MG63 (cell line): Measurements from ENCODE around the gene MYL11. TPM values are rescaled to one million over a fixed set of nuclear protein-coding genes. Genes with fewer than 3 reads are reported as not detected.

Source experiments
- DNase-seq: peaks from one replicate; pipeline ENCODE4 v3.0.0-alpha.2; 2020
- H3K27me3 ChIP-seq: fragments of 250-450 bp; sonication (Bioruptor Pico); 2 replicates; pipeline ENCODE4 v1.5.1; 2020; ENCODE audit warnings: mild to moderate bottlenecking, moderate library complexity
- H3K36me3 ChIP-seq: fragments of 250-450 bp; sonication (Bioruptor Pico); 2 replicates; pipeline ENCODE4 v1.5.1; 2020; ENCODE audit warnings: mild to moderate bottlenecking, moderate library complexity
- H3K4me3 ChIP-seq: fragments of 250-450 bp; sonication (Bioruptor Pico); 2 replicates; pipeline ENCODE4 v1.5.1; 2020; ENCODE audit warnings: mild to moderate bottlenecking, moderate library complexity
- H3K9me3 ChIP-seq: fragments of 250-450 bp; sonication (Bioruptor Pico); 2 replicates; pipeline ENCODE4 v1.5.1; 2020; ENCODE audit warnings: mild to moderate bottlenecking, moderate library complexity
- total RNA-seq: library from RNA; depleted of rRNA; stranded (reverse); fragments of >200 nt; shearing (Covaris generic); gene quantifications from 2 replicates; pipeline ENCODE4 v1.2.3, GENCODE V29; 2014; ENCODE audit warnings: low replicate concordance

The MYL11 gene
- total RNA-seq, 1 experiment from 2014 or later: not detected

DNA sequence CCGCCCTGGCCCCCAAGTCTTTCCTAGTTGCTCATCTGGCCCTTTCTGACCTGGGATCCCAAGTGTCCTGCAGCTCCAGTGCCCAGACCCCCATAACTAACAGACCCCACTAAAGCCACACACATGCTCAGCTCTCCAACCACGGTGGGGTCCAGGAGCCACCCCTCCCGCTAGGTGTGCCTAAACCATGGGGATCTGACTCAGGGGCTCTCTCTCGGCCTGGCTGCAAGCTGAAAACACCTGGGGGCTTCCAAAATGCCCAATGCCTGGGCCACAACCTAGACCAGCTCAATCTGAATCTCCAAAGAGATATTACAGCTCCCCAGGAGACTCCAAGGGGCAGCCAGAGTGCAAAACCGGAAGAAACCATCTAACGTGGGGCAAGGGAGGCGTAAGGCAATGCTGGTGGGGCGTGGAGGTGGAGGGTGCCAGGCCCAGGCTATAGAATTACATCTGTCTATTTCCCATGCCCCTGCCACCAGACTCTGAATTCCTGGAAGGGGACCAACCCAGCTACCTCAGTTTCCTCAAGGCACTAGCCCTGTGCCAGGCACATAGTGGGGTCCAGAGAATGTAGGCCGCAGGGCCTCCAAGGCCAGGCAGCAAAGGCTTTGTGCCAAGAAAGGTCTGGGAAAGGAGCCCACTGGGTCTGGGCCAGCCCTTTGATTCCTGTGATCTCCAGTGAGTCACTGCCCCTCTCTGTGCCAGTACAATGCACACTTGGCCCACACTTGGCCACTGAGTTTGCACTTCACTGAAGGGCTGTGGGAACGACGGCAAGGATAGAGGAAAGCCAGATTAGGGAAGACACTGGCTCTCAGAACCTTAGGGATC lies 22.8 kb upstream of the MYL11 start:
- DNase-seq: peak; percentile 97

DNA sequence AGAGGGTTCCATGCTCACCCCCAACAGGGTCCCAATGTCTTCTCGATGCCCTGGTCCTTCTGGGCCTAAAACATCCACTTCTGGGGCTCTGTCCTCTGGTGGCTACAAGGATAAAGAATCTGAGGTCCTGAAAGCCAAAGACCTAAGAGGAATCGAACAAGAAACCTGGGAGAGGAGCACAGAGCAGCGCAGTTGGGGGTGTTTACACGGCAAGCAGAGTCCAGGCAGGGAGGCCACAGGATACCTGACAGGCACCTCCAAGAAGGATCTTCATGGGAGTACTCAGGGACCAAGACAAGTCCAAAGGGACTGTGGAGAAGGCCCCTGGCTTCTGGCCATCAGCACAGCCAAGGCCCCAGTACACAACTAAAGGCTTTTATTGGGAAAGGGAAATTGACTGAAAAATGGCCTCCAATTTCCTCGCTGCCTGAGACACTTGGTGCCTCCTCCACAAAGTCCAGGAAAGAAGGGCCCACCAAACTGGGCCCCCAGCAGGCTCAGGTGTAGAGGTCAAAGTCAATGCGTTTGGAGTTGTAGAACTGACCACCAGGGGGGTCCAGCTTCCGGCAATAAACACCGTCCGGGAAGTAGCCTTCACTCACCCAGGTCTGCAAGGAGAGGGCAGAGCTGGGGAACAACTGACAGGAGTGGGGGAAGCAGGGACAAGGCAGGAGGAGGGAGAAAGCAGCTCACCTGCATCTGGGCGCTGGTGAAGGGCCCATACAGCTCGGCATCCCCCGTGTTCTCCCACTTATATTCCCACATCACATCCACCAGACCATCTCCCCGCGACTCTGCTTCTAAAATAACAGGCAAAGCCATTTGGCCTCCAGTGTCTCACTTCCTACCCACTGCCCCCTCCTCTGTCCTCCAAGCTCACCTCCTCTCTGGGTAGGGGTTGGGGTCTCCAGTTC lies 21.9 kb upstream of the MYL11 start:
- no peaks in the 10 kb centered on the region for H3K27me3 ChIP-seq
- no peak overlapping the region for H3K4me3 ChIP-seq
- DNase-seq: no peak
- peaks cover 53% of the 10 kb centered on the region for H3K36me3 ChIP-seq
- H3K9me3 ChIP-seq: no peaks in the 10 kb centered on the region

More for the DNA sequence above, 22.8 kb upstream of the MYL11 start:
- H3K36me3 ChIP-seq: peaks cover 44% of the 10 kb centered on the region
- H3K9me3 ChIP-seq: no peaks in the 10 kb centered on the region
- no peak overlapping the region for H3K4me3 ChIP-seq
- H3K27me3 ChIP-seq: no peaks in the 10 kb centered on the region

DNA sequence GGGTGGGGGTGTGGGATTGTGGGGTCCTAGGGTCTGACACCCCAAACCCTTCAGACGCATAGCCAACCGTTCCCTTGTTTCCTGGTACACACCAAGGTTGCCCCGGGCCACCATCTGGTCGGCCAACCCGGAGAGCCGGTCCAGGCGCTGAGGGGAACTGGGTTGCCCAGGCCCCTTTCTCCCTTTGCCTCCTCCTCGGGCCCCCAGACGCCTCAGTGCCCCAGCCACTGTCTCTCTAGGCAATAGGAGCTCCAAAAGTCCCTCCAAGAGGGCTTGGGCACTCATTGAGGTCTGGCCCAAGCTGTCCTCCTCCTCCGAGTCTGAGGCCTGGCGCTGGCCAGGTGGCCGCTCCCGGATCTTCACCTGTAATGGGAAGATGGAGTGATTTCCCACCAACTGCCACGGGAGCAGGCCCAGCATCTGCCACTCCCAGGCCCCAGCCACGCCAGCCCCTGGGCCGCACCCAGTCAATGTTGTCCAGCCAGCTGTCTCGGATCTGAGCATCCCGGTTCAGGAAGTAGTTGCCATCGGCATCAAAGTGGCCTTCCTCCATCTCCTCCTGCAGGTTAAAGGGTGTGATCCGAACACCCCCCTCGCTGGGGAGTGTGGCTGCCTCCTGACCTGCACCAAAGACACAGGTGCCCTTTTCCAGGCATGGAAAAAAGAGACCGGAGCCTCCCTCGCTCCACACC lies 21.0 kb upstream of the MYL11 start:
- Histone ChIP-seq H3K36me3 (peaks cover 62% of the 10 kb centered on the region), H3K9me3 (no peaks in the 10 kb centered on the region), H3K4me3 (peak overlapping the region; percentile 96), H3K27me3 (no peaks in the 10 kb centered on the region)
- no peak for DNase-seq

DNA sequence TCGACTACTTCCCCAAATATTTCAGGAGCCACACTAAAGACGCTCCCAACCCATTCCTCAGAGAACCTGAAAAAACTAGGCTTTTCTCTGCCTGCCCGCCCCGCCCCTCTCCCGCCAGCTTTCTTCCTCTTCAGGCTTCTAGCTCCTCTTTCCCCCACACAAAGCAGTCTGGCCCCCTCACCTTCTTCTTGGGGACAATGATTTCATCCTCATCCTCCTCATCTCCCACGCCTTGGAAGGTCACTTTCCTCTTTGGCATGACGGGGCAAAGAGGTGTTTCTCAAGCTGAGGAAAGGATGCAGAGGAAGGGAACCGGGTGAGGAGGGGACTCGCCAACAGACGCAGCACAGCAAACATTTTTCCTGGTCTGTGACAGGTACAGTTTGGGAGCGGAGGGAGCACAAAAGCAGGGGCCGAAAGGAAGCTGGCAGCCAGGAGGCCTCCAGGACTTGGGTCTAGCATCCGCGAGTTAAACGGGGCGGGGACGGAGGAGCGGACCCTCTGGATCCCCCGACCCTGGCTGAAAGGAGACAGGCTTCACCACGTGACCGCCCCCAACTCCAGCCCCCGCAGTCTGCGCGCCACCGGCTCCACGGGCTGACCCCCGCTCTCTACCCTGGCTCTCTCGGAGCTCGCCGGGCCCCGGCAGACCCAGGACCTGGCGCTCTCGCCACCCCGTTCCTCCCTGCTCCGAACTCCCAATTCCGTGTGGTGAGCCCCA lies 20.0 kb upstream of the MYL11 start:
- no peak for DNase-seq
- Histone ChIP-seq H3K36me3 (peaks cover 69% of the 10 kb centered on the region), H3K9me3 (no peaks in the 10 kb centered on the region), H3K27me3 (no peaks in the 10 kb centered on the region), H3K4me3 (peak overlapping the region; percentile 96)

DNA sequence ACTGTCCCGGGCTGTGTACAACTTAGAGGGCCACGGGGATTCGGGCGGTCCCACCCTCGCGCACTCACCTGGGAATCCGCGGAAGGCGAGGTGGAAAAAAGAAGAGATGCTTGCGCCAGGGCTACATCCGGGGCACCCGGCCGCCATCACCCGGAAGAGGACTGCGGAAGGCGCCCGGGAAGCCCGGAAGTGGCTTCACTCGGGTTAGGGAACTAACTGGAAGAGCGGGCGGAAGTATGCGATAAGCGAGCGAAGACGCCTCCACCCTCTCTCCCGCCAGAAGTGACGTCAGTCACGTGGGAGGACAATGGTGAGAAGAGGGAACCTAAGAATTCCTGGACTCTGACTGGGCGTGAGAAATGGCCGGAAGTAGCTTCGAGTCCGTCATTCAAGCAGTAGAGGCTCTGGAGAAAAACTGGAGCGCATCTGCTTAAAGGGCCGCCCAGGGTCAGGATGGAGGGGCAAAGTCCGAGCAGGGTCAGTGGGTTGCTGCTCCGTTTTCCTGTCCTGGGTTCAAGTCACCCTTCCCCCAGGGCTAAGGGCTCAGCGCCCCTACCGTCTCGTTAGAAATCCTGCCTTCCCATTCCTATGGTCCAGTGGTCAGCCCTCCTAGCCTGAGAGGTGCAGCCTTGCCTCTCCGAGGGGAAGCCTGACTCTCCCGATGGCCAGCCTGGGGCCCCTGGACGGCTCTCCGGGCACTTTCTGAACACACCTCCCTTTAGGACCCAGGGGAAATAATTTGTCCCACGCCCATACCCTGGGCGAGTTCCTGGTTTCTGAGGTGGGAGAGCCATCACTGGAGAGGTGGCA lies 19.3 kb upstream of the MYL11 start, which contains the start of gene CD2BP2:
CD2BP2 (minus strand) TSS at position 165 of the 810 bp plus-strand sequence. CDS start 627 bp downstream, outside the sequence.
- DNase-seq: peak; percentile 100
- H3K9me3 ChIP-seq: no peaks in the 10 kb centered on the region
- no peaks in the 10 kb centered on the region for H3K27me3 ChIP-seq
- H3K36me3 ChIP-seq: peaks cover 69% of the 10 kb centered on the region
- H3K4me3 ChIP-seq: peak within 1 kb of the TSS; percentile 96

DNA sequence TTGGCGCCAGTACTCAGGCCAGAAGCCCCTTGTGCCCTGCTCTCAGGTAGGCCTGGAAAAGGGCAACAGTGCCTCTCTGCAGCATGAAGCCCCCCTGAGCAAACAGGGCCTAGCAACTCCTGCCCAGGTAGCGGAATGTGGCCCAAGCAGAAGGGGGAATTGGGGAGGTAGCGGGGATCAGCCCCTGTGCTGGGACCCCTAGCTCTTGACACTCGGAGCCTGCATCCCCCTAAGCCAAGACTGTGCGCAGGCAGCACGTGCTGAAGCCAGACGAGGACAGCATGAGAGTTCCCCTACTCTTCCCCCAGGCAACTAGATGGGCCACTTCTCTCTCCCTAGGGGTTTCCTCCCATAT lies 18.7 kb upstream of the MYL11 start:
- no peak for DNase-seq
- Histone ChIP-seq H3K9me3 (no peaks in the 10 kb centered on the region), H3K4me3 (peak overlapping the region; percentile 96), H3K27me3 (no peaks in the 10 kb centered on the region), H3K36me3 (peaks cover 69% of the 10 kb centered on the region)

DNA sequence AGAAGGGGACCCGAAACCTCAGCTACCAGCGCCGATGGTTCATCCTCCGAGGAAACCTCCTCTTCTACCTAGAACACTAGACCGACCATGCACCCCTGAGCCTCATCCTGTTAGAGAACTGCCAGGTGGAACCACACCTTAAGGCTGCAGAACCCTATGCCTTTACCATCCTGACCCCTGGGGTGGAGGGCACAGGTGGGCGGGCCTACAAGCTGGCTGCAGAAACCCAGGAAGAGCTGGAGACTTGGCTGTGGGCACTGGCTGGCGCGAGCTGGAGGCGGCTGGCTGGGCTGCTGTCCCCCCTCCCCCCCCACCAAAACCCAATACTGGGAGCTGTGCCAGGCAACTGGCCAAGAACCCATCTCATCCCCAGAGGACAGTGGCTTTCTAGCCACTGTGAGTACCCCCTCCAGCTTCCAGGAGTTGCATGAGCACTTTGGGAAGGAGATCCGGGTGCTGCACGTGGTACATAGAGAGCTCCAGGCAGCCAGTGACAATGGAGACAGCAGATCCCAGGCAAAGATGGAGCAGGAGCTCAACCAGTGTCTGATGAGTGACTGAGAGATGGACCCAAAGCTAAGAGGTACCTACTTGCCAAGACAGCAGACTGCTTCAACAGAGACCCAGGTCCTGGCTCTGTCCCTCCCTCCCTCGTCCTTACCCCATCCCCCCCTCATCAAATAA lies 18.1 kb upstream of the MYL11 start:
- peaks cover 68% of the 10 kb centered on the region for H3K36me3 ChIP-seq
- peak overlapping the region; percentile 96 for H3K4me3 ChIP-seq
- H3K27me3 ChIP-seq: no peaks in the 10 kb centered on the region
- peak; percentile 60 for DNase-seq
- H3K9me3 ChIP-seq: no peaks in the 10 kb centered on the region

DNA sequence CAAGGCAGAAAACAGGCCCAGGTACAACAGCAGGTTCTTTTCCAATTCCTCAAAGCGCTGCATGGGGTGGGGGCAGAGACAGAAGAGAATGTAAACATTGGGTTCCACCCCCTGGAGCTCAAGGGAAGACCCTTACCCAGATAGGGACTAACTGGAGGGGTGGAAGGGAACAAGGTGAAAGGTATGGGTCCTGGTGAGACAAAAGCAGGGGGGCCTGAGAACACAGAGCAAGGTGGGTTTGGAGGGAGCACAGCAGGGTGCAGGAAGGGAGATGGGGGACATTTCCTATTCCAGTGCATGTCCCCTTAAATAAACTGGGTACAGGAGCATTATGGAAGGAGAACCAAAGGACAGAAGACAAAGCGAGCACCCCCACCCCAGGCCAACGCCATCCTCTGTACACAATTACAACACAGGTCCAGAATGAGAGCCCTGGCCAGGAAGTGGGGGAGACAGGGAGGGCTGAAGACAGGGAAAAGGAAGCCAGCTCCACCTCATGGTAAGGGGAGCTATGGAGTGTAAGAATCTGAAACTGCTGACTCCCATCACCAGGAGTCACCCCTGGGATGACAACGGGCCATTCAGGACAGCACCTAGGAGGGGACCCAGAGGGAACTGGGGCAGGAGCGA lies 17.4 kb upstream of the MYL11 start:
- Histone ChIP-seq H3K36me3 (peaks cover 68% of the 10 kb centered on the region), H3K4me3 (no peak overlapping the region), H3K9me3 (no peaks in the 10 kb centered on the region), H3K27me3 (no peaks in the 10 kb centered on the region)
- DNase-seq: no peak

DNA sequence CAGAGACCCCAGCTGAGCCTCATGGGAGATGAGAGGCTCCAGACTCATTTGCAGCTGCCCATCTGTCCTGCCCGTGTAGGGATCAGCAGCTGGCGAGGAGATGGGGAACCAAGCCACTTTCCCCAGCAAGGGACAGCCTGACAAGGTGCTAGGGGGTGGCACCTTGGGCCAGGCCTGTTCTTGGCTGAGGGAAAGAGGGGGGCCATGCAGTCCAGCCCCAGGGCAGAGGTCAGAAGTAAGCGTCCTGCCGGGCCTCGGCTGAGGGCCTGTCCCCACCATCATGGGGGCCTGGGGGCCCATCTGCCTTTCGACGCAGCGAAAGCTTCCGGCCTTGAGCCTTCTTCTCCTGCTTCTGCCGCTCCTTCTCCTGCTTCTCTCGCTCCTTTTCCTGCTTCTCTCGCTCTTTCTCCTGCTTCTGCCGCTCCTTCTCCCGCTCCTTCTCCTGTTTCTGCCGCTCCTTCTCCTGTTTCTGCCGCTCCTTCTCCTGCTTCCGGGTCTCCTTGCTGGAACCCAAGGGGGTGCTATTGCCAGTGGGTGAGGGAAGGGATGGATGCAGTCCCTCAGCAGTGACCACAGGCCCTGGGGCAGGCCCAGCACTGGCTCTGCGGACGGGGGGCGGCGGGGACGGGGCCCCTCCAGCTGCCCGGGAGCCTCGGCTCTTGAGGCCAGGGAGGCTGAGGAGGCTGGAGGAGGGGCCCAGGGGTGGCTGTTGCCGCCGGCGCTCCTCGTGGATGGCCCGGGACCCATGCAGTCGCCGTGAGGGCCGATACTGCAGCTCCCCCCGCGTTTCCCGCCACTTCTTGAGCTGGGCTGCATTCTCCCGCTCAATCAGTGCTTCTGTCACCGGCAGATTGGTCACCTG lies 16.7 kb upstream of the MYL11 start:
- no peaks in the 10 kb centered on the region for H3K9me3 ChIP-seq
- peaks cover 68% of the 10 kb centered on the region for H3K36me3 ChIP-seq
- no peak for DNase-seq
- H3K4me3 ChIP-seq: no peak overlapping the region
- H3K27me3 ChIP-seq: no peaks in the 10 kb centered on the region

DNA sequence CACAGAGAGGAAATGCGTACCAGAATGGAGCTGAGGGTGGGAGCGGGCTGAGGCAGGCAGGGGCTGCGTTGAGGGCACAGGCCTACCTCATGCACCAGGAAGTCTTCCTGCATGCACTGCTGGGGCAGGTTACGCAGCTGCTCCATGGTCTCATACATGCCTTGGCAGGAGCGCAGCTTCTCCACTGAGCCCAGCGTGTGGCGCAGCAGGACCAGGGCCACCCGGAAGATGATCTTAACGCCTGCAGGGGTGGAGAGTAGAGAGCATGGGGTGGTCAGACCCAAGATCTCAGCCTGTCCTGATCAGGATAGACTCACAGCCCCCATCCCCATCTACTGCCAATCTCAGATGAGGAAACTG lies 16.0 kb upstream of the MYL11 start:
- DNase-seq: no peak
- no peak overlapping the region for H3K4me3 ChIP-seq
- H3K27me3 ChIP-seq: no peaks in the 10 kb centered on the region
- H3K36me3 ChIP-seq: peaks cover 68% of the 10 kb centered on the region
- H3K9me3 ChIP-seq: no peaks in the 10 kb centered on the region

DNA sequence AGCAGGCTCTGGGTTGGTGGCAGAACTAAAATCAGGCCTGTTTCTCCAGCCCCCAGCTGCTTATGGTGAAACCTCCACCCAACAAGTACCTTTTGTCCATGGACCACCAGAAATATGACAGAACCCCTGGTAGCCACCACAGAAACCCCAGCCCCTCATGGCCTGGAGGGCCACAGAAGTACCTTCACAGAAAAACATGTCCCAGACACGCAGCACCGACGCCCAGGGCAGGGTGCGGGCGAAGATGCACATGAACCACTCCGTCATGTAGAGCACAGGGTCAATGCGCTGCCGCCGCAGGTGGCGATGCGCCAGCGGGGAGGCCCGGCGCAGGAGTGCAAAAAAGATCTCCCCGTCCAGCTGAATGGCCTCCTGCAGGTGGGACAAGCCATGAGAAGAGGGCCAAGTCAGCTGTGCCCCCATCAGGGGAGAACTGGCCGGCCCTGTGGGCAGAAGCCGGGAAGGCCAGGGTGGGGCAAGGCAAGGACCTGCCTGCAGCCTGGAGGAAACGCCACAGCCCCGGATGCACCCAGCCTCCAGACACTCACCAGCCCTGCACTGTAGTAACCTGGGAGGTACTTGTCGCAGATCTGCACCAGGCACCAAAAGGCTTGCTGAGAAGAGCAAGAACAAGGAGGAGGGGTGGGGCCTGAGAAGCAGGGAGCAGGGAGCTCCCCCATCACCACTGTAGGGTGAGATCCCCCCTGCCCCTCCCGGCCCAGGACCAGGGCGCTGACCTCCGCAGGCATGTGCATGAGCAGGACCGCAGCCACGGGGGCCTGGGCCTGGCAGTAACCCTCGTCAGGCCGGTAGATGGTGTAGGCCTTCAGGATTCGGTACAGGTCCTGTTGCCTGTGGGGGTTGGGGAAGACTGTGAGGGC lies 15.4 kb upstream of the MYL11 start:
- peaks cover 70% of the 10 kb centered on the region for H3K36me3 ChIP-seq
- H3K4me3 ChIP-seq: no peak overlapping the region
- DNase-seq: no peak
- H3K27me3 ChIP-seq: no peaks in the 10 kb centered on the region
- no peaks in the 10 kb centered on the region for H3K9me3 ChIP-seq

DNA sequence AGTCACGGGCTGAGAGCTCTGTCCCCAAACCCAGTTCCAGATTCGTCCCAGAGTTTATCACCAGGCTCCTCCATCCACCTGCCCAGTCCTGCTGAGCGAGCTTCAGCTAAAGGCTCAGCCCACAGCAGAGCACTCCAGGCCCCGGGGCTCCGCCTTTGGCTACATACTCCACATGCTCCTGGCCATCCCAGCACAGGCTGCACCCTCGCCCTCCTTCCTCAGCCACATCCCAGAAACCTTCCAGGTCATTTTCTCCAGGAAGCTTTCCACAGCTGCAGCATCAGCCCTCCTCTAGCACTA lies 14.8 kb upstream of the MYL11 start:
- Histone ChIP-seq H3K4me3 (no peak overlapping the region), H3K9me3 (no peaks in the 10 kb centered on the region), H3K27me3 (no peaks in the 10 kb centered on the region), H3K36me3 (peaks cover 76% of the 10 kb centered on the region)
- no peak for DNase-seq

DNA sequence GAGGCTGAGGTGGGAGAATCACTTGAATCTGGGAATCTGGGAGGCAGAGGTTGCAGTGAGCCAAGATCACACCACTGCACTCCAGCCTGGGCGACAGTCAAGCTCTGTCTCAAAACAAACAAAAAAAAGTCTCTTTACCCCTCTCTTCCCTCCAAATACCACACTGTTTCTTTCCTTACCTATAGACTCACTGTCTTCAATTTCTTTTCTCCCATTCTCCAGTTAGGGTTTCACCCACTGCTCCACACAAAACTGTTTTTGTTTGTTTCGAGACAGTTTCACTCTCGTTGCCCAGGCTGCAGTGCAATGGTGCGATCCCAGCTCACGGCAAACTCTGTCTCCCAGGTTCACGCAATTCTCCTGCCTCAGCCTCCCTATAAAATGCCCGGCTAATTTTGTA lies 13.4 kb upstream of the MYL11 start:
- Histone ChIP-seq H3K36me3 (peaks cover 88% of the 10 kb centered on the region), H3K27me3 (no peaks in the 10 kb centered on the region)
- no peak for DNase-seq

More for the DNA sequence above, 13.4 kb upstream of the MYL11 start:
- Histone ChIP-seq H3K4me3 (no peak overlapping the region), H3K9me3 (no peaks in the 10 kb centered on the region)
